KBM-7 (cell line): ENCODE data around the gene BBLN.

Source experiments
- DNase-seq: peaks from one replicate; pipeline ENCODE4 v3.0.0-alpha.2; 2015
- in situ Hi-C: fragments of 300-500 bp; cut with MboI; formaldehyde crosslinking; loops from 2 replicates; pipeline ENCODE4 v1.14.3; 2020; ENCODE audit warnings: low sequenced_read_pairs, low pct_unique_long_range_greater_than_20kb, mixed read lengths

Gene BBLN

DNA sequence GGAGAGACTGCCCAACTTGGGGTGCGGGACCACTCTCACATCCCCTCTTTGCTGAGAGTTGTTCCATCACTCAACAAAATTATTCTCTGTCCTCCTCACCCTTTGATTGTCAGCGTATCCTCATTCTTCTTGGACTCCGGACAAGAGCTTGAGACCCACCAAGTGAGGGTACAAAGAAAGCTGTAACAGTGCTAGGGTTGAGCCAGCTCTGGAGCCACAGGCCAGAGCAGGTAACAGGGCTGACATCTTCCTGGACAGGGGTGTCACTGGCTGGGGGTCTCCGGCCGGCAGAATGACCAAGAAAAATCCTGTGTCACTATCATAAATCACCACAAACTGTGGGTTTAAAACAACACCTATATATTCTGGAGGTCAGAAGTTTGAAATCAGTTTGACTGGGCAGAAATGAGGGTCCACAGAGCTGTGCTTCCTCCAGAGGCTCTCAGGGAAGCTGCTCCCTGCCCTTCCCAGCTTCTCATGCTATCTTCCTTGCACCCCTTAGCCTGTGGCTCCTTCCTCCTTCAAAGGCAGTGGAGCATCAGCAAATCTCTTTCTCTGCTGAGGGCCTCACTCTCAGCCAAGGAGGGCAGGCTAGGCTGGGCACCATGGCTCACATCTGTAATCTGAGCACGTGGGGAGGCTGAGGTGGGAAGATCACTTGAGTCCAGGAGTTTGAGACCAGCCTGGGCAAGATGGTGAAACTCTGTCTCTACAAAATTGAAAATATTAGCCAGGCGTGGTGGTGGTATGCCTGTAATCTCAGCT is 4.1 kb upstream of the BBLN start:
- no peak for DNase-seq
- in situ Hi-C loops: no loop called here

DNA sequence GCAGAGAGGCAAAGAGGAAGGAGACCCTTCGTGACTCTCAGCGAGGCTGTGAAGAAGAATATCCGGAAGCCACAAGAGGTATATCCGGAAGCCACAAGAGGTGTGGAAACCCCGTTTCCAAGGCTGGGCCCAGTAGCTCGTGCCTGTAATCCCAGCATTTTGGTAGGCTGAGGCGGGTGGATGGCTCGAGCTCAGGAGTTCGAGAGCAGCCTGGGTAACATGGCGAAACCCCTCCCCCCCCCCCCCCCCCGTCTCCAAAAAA is 612 bp upstream of the BBLN start:
- peak; percentile 94 for DNase-seq
- in situ Hi-C loops: no loop called here

DNA sequence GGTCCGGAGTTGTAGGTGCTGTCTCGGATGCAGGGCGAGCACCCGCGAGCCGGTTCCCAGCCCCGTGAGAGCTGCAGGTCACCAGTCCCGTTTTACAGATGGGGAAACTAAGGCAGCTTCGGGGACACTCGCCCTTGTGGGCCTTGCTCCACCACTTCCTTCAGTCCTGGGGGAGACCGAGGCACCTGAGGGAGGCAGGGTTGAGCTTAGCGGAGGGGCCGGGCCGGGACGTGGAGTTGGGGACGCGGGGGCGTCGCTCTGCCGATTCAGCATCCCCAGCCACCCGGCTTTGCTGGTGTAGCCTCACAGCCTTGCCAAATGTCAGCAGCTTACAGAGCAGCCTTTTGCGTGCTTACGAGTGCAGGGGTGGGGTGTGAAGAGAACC is 530 bp downstream of the BBLN start:
- DNase-seq: peak; percentile 37
- in situ Hi-C loops: no loop called here

DNA sequence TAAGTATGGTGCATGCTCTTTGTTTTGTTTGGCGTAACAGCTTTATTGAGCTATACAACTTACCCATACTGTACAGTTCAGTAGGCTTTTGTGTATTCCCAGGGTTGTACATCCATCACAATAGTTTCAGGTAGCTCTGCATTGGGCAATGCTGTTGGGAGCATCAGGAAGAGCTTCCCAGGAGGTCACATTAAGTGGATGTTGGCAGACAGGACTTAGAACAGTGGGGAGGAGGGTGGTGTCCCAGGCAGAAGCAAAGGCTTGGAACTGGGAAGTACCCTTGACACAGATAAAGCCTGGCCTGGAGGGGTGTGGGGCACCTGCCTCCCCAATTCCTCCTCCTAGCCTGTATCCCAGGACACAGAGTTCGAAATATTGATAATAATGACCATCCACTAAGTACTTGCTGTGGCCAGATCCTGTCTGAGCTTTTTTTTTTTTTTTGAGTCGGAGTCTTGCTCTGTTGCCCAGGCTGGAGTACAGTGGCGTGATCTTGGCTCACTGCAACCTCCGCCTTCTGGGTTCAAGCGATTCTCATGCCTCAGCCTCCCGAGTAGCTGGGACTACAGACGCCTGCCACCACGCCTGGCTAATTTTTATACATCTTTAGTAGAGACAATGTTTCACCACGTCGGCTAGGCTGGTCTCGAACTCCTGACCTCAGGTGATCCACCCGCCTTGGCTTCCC is 1.3 kb downstream of the BBLN start:
- in situ Hi-C loops: no loop called here
- no peak for DNase-seq

DNA sequence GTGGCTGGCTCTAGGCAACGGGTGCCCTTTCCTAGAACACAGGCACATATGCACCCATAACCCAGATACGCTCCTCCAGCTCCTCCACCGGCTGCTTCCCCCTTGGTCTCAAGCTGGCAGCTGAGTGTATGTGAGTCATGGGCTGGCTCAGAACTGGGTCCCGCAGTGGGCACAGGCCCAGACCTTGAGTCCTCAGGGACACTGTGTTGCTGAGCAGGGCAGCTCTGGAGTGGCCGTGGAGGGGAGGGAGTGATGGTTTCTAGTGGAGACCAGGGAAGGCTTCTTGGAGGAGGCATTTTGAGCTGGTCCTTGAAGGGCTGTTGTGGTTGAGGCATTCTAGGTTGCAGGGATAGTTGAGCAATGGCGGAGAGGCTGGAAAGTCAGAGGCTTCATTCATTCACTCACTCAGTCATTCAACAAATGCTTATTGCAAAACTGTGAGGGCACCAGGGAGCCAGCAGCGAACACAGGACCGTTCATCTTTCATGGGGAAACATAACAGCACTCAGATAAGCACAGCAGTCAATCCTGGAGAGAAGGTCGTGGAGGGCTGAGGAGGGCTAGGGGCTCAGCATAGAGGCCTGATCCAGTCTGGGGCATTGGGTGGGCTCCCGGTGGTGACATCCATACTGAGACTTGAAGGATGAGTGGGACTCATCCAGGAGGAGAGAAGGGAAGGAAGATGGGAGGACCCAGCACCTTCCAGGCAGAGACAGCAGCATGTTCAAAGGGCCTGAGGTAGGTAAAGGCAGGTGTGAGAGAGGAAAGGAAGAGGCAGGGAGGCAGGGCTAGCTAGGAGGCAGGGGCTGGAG is 2.4 kb downstream of the BBLN start:
- no peak for DNase-seq
- in situ Hi-C loops: no loop called here

DNA sequence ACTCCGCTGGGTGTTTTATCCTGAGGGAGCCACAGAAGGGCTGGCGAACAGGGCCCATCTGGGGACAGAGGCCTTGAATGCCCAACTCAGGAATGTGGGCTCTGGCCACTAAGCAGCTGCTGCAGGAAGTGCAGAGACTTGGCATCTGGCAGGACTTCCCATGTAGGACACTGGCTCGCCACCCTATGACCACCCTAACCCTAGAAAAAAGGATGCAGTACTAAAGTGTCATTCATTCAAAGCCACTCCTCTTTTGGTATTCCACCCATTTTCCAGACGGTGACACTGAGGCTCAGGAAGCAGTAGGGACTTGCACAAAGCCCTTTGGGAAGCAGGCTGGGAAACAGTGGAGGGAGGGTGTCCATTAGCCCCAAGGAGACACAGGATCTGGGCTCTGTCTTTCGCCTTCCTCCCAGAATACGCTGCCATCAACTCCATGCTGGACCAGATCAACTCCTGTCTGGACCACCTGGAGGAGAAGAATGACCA is 3.0 kb downstream of the BBLN start:
- in situ Hi-C loops: no loop called here
- DNase-seq: no peak

DNA sequence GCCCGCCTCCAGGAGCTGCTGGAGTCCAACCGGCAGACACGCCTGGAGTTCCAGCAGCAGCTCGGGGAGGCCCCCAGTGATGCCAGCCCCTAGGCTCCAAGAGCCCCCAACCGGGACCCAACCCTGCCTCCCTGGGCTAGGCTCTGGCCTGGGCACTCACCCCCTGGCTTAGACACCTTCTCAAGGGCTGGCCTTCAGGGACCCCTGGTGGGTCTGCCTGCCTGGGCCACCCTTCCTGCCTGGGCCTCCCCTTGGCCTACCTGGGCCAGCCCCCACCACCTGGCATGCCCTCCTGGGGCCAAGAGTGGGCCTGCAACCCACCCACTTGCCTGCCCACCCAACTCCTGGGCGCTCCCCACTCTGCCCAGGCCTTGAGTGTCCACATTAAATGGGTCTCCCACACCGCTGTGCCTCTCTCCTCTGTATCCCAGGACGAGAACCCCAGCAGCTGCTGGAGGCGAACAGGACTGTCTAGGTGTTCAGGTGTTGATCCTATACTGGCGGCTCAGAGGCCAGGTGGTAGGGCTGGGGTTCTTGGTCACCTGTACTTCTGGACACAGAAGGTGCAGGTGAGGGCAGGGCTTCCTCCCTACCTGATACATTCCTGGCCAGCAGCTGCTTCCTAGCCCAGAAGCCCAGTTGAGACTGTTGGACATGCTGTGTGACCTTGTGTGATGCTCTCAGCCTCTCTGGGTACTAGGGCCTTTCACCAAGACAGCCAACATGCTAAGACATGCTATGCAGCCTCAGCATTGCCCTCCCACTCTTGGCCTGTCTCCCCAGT is 3.6 kb downstream of the BBLN start:
- in situ Hi-C loops: no loop called here
- no peak for DNase-seq

DNA sequence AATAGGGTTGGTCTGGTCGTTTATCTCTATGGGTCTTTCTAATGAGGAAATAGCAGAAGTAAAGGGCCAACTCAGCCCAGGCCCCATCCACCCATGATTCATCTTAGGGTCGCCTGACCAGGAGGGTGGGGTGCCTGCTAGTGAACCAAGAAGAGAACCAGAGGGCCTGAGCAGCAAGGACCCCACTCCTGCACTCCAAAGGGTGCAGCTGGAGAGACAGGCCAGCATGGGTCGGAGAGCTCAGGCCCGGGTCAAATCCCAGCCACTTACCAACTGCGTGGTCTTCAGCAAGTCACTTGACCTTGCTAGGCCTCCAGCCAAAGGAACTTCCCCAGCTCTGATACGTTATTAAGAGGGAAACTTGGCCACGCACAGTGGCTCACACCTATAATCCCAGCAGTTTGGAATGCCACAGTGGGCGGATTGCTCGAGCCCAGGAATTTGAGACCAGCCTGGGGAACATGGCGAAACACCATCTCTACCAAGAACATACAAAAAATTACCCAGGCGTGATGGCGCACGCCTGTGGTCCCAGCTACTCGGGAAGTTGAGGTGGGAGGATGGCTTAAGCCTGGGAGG is 4.3 kb downstream of the BBLN start:
- DNase-seq: no peak
- in situ Hi-C loops: no loop called here

DNA sequence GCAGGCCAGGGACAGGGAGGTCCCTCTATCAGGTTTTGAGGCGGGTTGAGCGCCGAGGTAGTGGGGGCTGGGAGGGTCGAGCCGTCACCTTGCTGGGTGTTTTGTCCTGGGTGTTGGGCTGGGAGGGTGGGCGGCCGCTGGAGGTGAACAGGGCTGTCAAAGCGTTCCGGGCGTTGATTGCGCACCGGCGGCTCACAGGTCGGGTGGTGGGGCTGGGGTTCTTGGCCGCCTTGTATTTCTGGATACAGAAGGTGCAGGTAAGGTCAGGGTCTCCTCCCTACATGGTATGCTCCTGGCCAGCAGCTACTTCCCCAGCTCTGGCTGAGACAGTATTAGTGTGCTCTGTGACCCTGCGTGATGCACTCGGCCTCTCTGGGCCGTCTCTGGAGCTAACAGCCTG is 6.1 kb downstream of the BBLN start:
- in situ Hi-C loops: no loop called here
- no peak for DNase-seq

DNA sequence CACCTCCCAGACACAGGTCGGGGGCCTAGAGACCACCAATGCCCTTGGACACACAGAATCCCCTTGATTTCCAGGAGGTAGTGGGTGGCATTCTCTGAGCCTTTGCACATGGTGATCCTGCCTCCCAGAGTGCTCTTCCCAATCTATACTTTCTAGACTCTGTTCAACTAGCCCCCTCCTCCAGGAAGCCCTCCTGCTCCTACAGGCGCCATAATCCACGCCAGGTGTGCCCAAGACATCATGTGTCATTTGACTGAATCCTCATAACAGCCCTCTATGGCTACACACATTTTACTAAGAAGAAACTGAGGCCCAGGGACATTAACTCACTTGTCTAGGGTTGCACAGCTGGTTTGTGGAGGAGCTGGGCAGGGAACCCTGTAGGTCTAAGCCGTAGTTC is 7.1 kb downstream of the BBLN start:
- DNase-seq: no peak
- in situ Hi-C loops: no loop called here

DNA sequence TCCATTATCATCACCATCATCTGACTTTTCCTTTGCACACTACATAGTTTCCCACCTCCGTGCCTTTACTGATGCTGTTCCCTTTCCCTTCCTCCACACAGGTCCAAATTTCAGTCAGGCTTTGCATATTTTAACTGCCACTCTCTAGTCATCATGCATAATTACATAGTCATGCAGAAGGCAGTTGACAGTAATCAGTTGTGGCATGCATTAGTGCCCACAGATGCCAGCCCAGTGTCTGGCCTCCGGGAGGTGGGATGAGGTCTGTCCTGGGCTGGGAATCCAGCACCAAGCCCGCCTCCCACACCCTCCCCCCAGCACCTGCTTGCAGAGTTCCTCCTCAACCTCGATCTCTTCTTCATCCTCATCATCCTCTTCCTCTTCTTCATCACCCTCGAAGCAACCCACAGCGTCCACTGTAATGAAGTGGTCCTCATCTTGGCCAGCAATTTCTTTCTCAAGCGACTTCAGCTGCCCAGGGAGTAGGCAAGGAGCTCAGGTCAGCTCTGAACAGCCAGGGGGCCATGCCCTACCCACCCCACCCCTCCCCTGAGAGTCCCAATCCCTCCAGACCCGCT is 8.8 kb downstream of the BBLN start:
- in situ Hi-C loops: no loop called here
- DNase-seq: no peak

DNA sequence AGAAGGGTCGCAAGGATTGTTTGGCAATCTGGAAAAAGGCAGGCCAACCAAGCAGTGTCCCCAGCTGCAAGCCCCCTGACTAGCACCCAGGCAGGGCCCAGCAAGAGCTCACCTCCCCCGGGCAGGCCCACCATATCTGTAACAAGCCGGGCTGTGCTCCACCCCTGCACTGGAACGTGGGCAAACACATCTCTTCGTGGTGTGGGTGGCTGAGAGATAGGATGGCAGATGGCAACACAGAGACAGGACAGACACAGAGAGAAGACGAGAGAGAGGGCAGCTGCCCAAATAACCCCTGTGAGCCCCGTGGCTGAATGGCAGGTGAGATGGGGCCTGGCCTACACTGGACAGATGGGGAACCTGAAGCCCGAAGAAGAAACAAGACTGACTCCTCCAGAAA is 9.4 kb downstream of the BBLN start:
- in situ Hi-C loops: no loop called here
- no peak for DNase-seq

DNA sequence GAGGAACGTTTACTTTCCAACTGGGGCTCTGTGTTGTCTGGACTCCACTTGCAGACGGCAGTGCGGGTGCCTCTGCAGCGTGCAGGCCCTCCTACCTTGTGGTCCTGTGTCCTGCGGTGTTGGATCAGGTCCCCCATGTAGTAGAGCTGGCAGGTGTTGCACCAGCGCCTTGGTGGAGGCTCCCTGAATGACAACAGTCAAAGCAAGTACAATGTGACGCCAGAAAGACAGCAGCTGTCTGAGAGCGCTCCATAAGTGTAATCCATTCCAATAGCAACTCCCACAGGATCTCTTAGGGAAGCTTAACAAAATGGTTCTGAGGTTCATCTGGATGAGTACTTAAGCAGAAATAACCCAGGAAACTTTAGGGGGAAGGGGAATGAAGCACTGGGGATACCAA is 9.9 kb downstream of the BBLN start:
- in situ Hi-C loops: no loop called here
- DNase-seq: no peak

DNA sequence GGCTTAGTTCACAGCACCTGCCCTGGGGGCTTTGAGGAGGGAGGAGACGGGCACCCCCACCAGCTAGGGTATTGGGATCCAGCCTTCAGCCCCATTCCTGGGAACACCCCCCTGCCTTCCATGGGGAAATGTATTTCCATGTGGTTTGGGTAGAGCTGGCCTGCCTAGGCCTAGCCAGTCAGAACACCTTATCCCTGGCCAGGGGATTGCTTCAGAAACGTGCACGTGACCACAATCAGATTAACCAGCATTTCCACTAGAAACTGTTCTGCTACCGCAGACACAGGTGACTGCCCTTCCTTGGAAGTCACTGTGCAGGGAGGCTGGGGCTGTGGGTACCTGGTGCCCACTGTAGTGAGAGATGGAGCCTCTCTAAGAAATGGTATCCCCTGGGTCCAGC is 14.0 kb downstream of the BBLN start:
- in situ Hi-C loops: no loop called here
- no peak for DNase-seq

DNA sequence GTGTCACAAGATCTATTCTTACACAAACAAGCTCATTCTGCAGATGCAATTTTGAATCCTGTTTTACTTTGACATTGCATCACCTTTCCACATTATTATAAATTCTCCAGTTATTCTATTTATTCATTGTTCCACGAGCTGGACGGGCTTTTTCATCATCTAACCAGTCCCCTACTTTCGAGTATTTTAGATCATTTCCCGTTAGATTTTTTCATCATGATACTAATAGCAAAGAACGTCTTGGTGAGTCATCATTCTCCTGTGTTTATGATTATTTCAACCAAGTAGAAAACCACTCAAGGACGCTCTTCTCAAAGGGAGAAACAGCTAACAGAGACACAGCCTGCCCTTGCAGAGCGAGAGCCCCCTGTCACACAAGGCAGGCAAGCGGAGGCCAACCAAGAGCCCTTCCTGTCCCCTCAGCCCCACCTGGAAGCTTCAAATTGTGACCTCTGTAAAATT is 15.1 kb downstream of the BBLN start:
- no peak for DNase-seq
- in situ Hi-C loops: no loop called here

DNA sequence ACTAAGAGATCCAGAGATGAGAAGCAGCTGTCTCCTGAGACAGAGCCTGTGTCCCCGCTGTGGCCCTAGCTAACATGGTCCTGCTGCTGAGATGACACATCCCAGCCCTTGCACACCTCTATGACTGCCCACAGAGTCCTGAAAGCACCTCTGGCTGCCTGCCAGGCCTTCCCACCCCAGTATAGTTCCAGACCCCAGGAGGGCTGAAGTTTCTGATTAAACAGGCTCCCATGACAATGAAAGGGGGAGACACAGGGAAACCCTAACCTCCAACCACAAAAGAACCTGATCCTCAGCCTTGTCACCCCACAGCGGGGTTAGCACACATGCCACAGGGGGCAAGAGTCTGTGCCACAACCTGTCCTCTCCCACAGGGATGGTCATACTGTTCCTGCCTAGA is 15.7 kb downstream of the BBLN start:
- DNase-seq: no peak
- in situ Hi-C loops: no loop called here

DNA sequence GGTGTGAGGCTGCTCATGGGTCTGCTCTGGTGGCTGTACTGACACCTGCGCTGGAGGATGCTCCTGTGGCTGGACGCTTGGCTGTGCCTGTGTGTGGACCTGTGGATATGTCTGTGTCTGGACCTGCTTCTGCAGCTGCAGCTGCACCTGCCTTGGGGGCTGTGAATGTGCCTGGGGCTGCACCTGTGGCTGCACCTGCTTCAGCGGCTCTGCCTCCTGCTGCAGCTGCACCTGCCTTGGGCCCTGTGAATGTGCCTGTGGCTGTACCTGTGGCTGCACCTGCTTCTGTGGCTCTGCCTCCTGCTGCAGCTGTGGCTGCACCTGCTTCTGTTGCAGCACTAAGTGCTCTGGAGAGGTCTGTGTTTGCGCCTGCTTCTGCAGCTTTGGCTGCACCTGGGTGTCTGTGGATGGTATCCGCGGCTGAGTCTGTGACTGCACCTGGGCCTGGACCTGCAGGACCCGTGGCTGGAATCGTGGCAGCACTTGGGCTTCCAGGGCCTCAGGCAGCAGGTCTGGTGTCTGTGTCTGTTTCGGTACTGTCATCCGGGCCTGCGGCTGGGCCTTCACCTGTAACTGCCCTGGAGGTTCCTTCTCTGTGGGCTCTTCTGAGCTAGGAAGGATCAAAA is 18.9 kb downstream of the BBLN start:
- in situ Hi-C loops: no loop called here
- DNase-seq: no peak

DNA sequence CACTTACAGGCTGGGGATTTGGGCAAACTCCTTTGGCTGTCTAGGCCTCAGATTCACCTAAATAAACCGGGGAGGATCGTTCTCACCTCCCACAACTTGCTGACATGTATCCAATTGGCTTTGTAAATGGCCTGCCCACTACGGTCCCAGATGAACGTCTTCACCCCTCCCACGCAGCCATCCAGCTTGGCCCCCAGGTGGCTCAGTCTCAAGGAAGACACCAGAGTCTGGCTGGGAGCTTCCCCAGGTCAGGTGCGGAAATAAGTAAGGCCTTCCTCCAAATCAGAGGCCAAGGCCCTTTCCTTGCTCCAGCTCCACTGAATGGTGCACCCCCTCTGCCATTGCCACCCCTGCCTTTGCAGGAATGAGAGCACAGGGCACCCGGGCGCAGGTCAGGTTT is 19.9 kb downstream of the BBLN start:
- no peak for DNase-seq
- in situ Hi-C loops: no loop called here
